ENCODE measurements around the gene C17orf67.

DNA sequence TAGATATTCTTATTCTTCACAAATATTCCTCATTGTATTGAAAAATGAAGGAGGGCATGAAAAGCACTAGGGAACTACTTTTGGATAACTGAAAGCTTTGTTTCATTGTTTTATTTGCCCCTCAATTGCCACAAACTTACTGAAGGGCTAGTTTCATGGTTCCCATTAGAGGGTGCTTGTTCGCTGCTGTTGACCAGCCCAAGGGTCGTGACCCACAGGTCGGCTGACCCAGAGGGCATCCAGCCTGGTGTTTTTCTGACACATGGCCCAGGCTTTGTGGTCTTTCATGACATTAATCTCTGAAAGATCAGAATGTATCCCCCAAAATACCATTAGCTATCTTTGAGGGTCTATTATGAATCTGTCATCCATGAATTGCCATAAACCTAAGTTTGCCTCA lies 30.3 kb upstream of the C17orf67 start:
- TF ChIP-seq, protein P1, sequence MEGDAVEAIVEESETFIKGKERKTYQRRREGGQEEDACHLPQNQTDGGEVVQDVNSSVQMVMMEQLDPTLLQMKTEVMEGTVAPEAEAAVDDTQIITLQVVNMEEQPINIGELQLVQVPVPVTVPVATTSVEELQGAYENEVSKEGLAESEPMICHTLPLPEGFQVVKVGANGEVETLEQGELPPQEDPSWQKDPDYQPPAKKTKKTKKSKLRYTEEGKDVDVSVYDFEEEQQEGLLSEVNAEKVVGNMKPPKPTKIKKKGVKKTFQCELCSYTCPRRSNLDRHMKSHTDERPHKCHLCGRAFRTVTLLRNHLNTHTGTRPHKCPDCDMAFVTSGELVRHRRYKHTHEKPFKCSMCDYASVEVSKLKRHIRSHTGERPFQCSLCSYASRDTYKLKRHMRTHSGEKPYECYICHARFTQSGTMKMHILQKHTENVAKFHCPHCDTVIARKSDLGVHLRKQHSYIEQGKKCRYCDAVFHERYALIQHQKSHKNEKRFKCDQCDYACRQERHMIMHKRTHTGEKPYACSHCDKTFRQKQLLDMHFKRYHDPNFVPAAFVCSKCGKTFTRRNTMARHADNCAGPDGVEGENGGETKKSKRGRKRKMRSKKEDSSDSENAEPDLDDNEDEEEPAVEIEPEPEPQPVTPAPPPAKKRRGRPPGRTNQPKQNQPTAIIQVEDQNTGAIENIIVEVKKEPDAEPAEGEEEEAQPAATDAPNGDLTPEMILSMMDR (IDR thresholded peaks at IDR 0.05; ENCODE audit: poor library complexity, severe bottlenecking), result no peak
- TF ChIP-seq MXI1 (conservative IDR thresholded peaks at IDR 0.05; ENCODE audit: poor library complexity, severe bottlenecking) (no peak), TAF1 (IDR thresholded peaks at IDR 0.05; ENCODE audit: low read depth) (no peak), EP300 (conservative IDR thresholded peaks at IDR 0.05; ENCODE audit: poor library complexity, severe bottlenecking) (no peak), RAD21 (conservative IDR thresholded peaks at IDR 0.05) (no peak), POLR2AphosphoS5 (IDR thresholded peaks at IDR 0.05) (no peak), EZH2 (IDR thresholded peaks at IDR 0.05; ENCODE audit: borderline replicate concordance, insufficient read depth, low read length, poor library complexity, severe bottlenecking) (no peak), SMC3 (conservative IDR thresholded peaks at IDR 0.05; ENCODE audit: poor library complexity) (no peak)
- TF ChIP-seq, protein P2, sequence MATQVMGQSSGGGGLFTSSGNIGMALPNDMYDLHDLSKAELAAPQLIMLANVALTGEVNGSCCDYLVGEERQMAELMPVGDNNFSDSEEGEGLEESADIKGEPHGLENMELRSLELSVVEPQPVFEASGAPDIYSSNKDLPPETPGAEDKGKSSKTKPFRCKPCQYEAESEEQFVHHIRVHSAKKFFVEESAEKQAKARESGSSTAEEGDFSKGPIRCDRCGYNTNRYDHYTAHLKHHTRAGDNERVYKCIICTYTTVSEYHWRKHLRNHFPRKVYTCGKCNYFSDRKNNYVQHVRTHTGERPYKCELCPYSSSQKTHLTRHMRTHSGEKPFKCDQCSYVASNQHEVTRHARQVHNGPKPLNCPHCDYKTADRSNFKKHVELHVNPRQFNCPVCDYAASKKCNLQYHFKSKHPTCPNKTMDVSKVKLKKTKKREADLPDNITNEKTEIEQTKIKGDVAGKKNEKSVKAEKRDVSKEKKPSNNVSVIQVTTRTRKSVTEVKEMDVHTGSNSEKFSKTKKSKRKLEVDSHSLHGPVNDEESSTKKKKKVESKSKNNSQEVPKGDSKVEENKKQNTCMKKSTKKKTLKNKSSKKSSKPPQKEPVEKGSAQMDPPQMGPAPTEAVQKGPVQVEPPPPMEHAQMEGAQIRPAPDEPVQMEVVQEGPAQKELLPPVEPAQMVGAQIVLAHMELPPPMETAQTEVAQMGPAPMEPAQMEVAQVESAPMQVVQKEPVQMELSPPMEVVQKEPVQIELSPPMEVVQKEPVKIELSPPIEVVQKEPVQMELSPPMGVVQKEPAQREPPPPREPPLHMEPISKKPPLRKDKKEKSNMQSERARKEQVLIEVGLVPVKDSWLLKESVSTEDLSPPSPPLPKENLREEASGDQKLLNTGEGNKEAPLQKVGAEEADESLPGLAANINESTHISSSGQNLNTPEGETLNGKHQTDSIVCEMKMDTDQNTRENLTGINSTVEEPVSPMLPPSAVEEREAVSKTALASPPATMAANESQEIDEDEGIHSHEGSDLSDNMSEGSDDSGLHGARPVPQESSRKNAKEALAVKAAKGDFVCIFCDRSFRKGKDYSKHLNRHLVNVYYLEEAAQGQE (IDR thresholded peaks at IDR 0.05; ENCODE audit: borderline replicate concordance), result no peak

Measured in neural cell (in vitro differentiated cells).